Measurements from ENCODE around the gene PTPRD. TPM values are rescaled to one million over a fixed set of nuclear protein-coding genes. Genes with fewer than 3 reads are reported as not detected.

PTPRD gene
- total RNA-seq, 1 experiment from 2014 or later, result 1.8 TPM

- no peak for DNase-seq
- intact Hi-C loops (cut with micrococcal nuclease; ENCODE audit: unreplicated experiment), result no loop called here
- H3K27me3 Mint-ChIP-seq (ENCODE audit: unreplicated experiment), result no peaks in the 10 kb centered on the region
- TF ChIP-seq, protein P1, sequence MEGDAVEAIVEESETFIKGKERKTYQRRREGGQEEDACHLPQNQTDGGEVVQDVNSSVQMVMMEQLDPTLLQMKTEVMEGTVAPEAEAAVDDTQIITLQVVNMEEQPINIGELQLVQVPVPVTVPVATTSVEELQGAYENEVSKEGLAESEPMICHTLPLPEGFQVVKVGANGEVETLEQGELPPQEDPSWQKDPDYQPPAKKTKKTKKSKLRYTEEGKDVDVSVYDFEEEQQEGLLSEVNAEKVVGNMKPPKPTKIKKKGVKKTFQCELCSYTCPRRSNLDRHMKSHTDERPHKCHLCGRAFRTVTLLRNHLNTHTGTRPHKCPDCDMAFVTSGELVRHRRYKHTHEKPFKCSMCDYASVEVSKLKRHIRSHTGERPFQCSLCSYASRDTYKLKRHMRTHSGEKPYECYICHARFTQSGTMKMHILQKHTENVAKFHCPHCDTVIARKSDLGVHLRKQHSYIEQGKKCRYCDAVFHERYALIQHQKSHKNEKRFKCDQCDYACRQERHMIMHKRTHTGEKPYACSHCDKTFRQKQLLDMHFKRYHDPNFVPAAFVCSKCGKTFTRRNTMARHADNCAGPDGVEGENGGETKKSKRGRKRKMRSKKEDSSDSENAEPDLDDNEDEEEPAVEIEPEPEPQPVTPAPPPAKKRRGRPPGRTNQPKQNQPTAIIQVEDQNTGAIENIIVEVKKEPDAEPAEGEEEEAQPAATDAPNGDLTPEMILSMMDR (IDR thresholded peaks at IDR 0.05; ENCODE audit: unreplicated experiment), result no peak
- CTCF ChIA-PET, result no interaction called here
- BruUV-seq (replicated peaks), result no TSS peak
- no peak overlapping the region for H3K27ac Mint-ChIP-seq (ENCODE audit: unreplicated experiment)
- H3K36me3 Mint-ChIP-seq (ENCODE audit: insufficient read depth, unreplicated experiment), result no peaks in the 10 kb centered on the region
- no peaks in the 10 kb centered on the region for H3K9me3 Mint-ChIP-seq (ENCODE audit: low read depth, unreplicated experiment)
- no peak overlapping the region for H3K4me3 Mint-ChIP-seq (ENCODE audit: low read depth, unreplicated experiment)
- no peaks in the 10 kb centered on the region for H3K4me1 Mint-ChIP-seq (ENCODE audit: low read depth, unreplicated experiment)
Observed at GRCh38 chr9:9679433-9679832, 933.4 kb downstream of the PTPRD start.

- Mint-ChIP-seq H3K9me3 (ENCODE audit: low read depth, unreplicated experiment) (no peaks in the 10 kb centered on the region), H3K4me3 (ENCODE audit: low read depth, unreplicated experiment) (no peak overlapping the region), H3K27ac (ENCODE audit: unreplicated experiment) (no peak overlapping the region), H3K4me1 (ENCODE audit: low read depth, unreplicated experiment) (no peaks in the 10 kb centered on the region), H3K27me3 (ENCODE audit: unreplicated experiment) (no peaks in the 10 kb centered on the region), H3K36me3 (ENCODE audit: insufficient read depth, unreplicated experiment) (no peaks in the 10 kb centered on the region)
- CTCF ChIA-PET, result no interaction called here
- intact Hi-C loops (cut with micrococcal nuclease; ENCODE audit: unreplicated experiment), result no loop called here
- DNase-seq, result no peak
- no TSS peak for BruUV-seq (replicated peaks)
- TF ChIP-seq, protein P1 (IDR thresholded peaks at IDR 0.05; ENCODE audit: unreplicated experiment), result no peak
Observed at GRCh38 chr9:9674461-9674860, 938.3 kb downstream of the PTPRD start.

- no TSS peak for BruUV-seq (replicated peaks)
- intact Hi-C loops (cut with micrococcal nuclease; ENCODE audit: unreplicated experiment), result no loop called here
- TF ChIP-seq, protein P1 (IDR thresholded peaks at IDR 0.05; ENCODE audit: unreplicated experiment), result no peak
- Mint-ChIP-seq H3K27me3 (ENCODE audit: unreplicated experiment) (no peaks in the 10 kb centered on the region), H3K9me3 (ENCODE audit: low read depth, unreplicated experiment) (no peaks in the 10 kb centered on the region), H3K27ac (ENCODE audit: unreplicated experiment) (no peak overlapping the region), H3K4me3 (ENCODE audit: low read depth, unreplicated experiment) (no peak overlapping the region), H3K36me3 (ENCODE audit: insufficient read depth, unreplicated experiment) (no peaks in the 10 kb centered on the region), H3K4me1 (ENCODE audit: low read depth, unreplicated experiment) (no peaks in the 10 kb centered on the region)
- no peak for DNase-seq
- CTCF ChIA-PET, result no interaction called here
Observed at GRCh38 chr9:9670454-9670853, 942.3 kb downstream of the PTPRD start.

DNA sequence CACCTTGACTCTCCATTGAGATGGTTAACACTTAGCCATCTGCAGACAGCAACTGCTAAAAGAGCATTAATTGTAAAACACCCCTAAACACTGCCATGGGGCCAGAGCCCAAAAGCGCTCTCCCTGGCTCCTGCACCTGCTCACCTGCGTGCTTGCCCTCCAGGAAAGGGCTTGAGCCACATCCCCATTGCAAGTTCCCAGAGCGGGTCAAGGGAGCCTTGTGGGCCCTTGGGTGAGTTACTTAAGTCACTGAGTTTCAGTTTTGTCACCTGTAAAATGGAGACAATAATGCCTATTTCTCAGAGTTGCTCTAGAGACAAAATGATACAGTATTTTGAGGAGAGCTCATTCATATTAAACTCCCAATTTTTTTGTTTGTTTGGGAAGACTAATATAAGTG, 967.8 kb downstream of the PTPRD start:
- Mint-ChIP-seq H3K9me3 (ENCODE audit: low read depth, unreplicated experiment) (no peaks in the 10 kb centered on the region), H3K27me3 (ENCODE audit: unreplicated experiment) (no peaks in the 10 kb centered on the region), H3K4me3 (ENCODE audit: low read depth, unreplicated experiment) (no peak overlapping the region), H3K4me1 (ENCODE audit: low read depth, unreplicated experiment) (no peaks in the 10 kb centered on the region), H3K36me3 (ENCODE audit: insufficient read depth, unreplicated experiment) (no peaks in the 10 kb centered on the region), H3K27ac (ENCODE audit: unreplicated experiment) (no peak overlapping the region)
- BruUV-seq (replicated peaks), result no TSS peak
- CTCF ChIA-PET, result no interaction called here
- TF ChIP-seq, protein P1 (IDR thresholded peaks at IDR 0.05; ENCODE audit: unreplicated experiment), result no peak
- intact Hi-C loops (cut with micrococcal nuclease; ENCODE audit: unreplicated experiment), result no loop called here
- no peak for DNase-seq

- Mint-ChIP-seq H3K27ac (ENCODE audit: unreplicated experiment) (no peak overlapping the region), H3K9me3 (ENCODE audit: low read depth, unreplicated experiment) (peaks cover 2% of the 10 kb centered on the region), H3K4me1 (ENCODE audit: low read depth, unreplicated experiment) (no peaks in the 10 kb centered on the region), H3K36me3 (ENCODE audit: insufficient read depth, unreplicated experiment) (no peaks in the 10 kb centered on the region), H3K4me3 (ENCODE audit: low read depth, unreplicated experiment) (no peak overlapping the region), H3K27me3 (ENCODE audit: unreplicated experiment) (no peaks in the 10 kb centered on the region)
- intact Hi-C loops (cut with micrococcal nuclease; ENCODE audit: unreplicated experiment), result no loop called here
- TF ChIP-seq, protein P1 (IDR thresholded peaks at IDR 0.05; ENCODE audit: unreplicated experiment), result no peak
- no peak for DNase-seq
- no TSS peak for BruUV-seq (replicated peaks)
- CTCF ChIA-PET, result no interaction called here
Observed at GRCh38 chr9:9631284-9631683, 981.5 kb downstream of the PTPRD start.

All from Calu3 (cell line).